Natural killer cell (primary cell): Measurements from ENCODE around the gene SPAG4. TPM values are rescaled to one million over a fixed set of nuclear protein-coding genes. Genes with fewer than 3 reads are reported as not detected.

Source experiments
- ATAC-seq, 3 donors: fragments of 150-1000 bp in 2 of 3; fragments of 200-7000 bp in 1 of 3; cut with Tn5 transposase; 1 replicate in 1 of 3; 2 replicates in 2 of 3; pipeline ENCODE4 v1.10.0; 2021; ENCODE audit warnings: mild to moderate bottlenecking in 2 of 3, moderate library complexity in 2 of 3
- DNase-seq, 2 donors: peaks; one replicate each; pipeline versions ENCODE4 v3.0.0 to v3.0.0-alpha.2; 2013 to 2021; ENCODE audit warnings: mixed read lengths in 1 of 2
- H3K27ac ChIP-seq: one replicate; pipeline ENCODE4 v1.5.1; 2013; ENCODE audit warnings: mild to moderate bottlenecking, low read length
- H3K27me3 ChIP-seq: one replicate; pipeline ENCODE4 v1.6.1; 2013; ENCODE audit warnings: low read length; ENCODE audit not compliant: control insufficient read depth, insufficient read depth
- H3K36me3 ChIP-seq: one replicate; pipeline ENCODE4 v1.6.1; 2013; ENCODE audit warnings: low read length; ENCODE audit not compliant: control insufficient read depth, insufficient read depth
- H3K4me1 ChIP-seq: one replicate; pipeline ENCODE4 v1.6.1; 2013; ENCODE audit warnings: low read length; ENCODE audit not compliant: control insufficient read depth, insufficient read depth
- H3K4me3 ChIP-seq: one replicate; pipeline ENCODE4 v1.5.1; 2013; ENCODE audit warnings: low read length
- H3K9me3 ChIP-seq: one replicate; pipeline ENCODE4 v1.6.1; 2013; ENCODE audit warnings: low read length; ENCODE audit not compliant: control insufficient read depth, insufficient read depth
- H3K27ac Mint-ChIP-seq, 2 donors: one replicate each; pipeline ENCODE4 v1.8.0; 2022; ENCODE audit warnings: mild to moderate bottlenecking in 2 of 2, mixed read lengths in 2 of 2, moderate library complexity in 1 of 2
- H3K27me3 Mint-ChIP-seq, 2 donors: one replicate each; pipeline ENCODE4 v1.8.0; 2022; ENCODE audit warnings: low read depth in 2 of 2, mixed read lengths in 2 of 2
- H3K36me3 Mint-ChIP-seq: one replicate; pipeline ENCODE4 v1.8.0; 2022; ENCODE audit warnings: mixed read lengths
- H3K4me1 Mint-ChIP-seq, 2 donors: one replicate each; pipeline ENCODE4 v1.8.0; 2022; ENCODE audit warnings: mixed read lengths in 2 of 2
- H3K4me3 Mint-ChIP-seq: one replicate; pipeline ENCODE4 v1.8.0; 2022; ENCODE audit warnings: mild to moderate bottlenecking, moderate library complexity, mixed read lengths
- H3K9me3 Mint-ChIP-seq, 2 donors: one replicate each; pipeline ENCODE4 v1.8.0; 2022; ENCODE audit warnings: mixed read lengths in 2 of 2
- WGBS: methylation state at CpG from one replicate; pipeline ENCODE4 v1.1.7; 2013; ENCODE audit warnings: missing lambda C conversion rate; ENCODE audit not compliant: insufficient coverage; 5-methylcytosine and 5-hydroxymethylcytosine counted together
- intact Hi-C: fragments of 100-400 bp; cut with micrococcal nuclease; formaldehyde crosslinking; loops from one replicate; pipeline ENCODE4 v1.14.2; 2022
- total RNA-seq, 4 donors: library from RNA; stranded (reverse); fragments of 120-200 nt in 1 of 4; gene quantifications; one replicate each; pipeline versions ENCODE4 v1.2.3 to v1.2.4, GENCODE V29; 2013 to 2022
- TF ChIP-seq, protein P1 (sequence below): fragments of 200-600 bp; IDR thresholded peaks from one replicate; pipeline ENCODE4 v1.8.0; 2022; ENCODE audit warnings: antibody characterized with exemption

SPAG4 gene
- total RNA-seq, 3 donors from 2014 or later (not counting 1 experiment from before 2014, with no cell fraction given), result 11.2 to 16.2 (median 11.9) TPM

DNA sequence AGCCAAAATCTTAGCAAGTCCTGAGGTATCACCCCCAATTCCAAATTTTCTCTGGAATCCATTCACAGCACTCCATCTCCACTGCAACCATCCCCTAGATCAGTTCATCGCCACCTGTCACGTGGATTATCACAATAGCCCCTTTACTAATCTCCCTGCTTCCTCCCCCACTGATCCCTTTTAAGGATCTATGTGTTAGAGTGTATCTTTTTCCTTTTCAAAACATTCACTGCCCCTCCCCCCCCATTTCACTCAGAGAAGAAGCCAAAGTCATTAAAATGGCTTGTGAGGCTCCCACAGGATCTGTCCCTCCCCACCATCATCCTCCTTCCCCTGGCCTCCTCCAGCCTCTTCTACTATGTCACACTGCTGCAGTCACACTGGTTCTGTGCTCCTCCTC is 18.4 kb upstream of the SPAG4 start:
- Histone ChIP-seq H3K4me1 (peaks cover 18% of the 10 kb centered on the region), H3K4me3 (no peak overlapping the region), H3K27me3 (peaks cover 20% of the 10 kb centered on the region), H3K27ac (no peak overlapping the region), H3K9me3 (no peaks in the 10 kb centered on the region), H3K36me3 (no peaks in the 10 kb centered on the region)
- Mint-ChIP-seq H3K27me3 (peaks cover 24 to 31% of the 10 kb centered on the region in 2 donors), H3K4me1 (peaks cover 0 to 12% of the 10 kb centered on the region in 2 donors), H3K27ac (no peak overlapping the region), H3K4me3 (no peak overlapping the region), H3K36me3 (no peaks in the 10 kb centered on the region), H3K9me3 (no peaks in the 10 kb centered on the region)
- ATAC-seq (no peak), DNase-seq (no peak)
- intact Hi-C loops, result no loop called here
- 100% methylated on average over 1 of the region's 2 CpGs for WGBS
- TF ChIP-seq, protein P1, sequence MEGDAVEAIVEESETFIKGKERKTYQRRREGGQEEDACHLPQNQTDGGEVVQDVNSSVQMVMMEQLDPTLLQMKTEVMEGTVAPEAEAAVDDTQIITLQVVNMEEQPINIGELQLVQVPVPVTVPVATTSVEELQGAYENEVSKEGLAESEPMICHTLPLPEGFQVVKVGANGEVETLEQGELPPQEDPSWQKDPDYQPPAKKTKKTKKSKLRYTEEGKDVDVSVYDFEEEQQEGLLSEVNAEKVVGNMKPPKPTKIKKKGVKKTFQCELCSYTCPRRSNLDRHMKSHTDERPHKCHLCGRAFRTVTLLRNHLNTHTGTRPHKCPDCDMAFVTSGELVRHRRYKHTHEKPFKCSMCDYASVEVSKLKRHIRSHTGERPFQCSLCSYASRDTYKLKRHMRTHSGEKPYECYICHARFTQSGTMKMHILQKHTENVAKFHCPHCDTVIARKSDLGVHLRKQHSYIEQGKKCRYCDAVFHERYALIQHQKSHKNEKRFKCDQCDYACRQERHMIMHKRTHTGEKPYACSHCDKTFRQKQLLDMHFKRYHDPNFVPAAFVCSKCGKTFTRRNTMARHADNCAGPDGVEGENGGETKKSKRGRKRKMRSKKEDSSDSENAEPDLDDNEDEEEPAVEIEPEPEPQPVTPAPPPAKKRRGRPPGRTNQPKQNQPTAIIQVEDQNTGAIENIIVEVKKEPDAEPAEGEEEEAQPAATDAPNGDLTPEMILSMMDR, result no peak

DNA sequence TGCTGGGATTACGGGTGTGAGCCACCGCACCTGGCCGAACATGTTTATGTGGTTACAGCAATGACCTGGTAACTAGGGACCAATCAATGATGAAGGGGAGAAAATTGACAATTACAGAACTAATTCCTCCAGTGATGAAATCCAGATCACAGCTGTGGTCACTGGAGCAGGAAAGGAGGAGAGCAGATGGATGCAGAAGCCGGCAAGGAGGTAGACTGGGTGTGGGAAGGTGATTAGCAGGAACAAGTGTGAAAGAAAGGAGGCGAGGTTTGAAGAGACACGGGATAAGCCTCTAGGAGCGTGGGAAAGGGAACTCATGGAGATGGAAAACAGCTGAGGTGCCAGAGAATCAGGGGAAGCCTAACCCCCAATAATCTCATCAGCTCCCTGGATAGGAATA is 17.2 kb upstream of the SPAG4 start:
- intact Hi-C loops, result no loop called here
- Histone ChIP-seq H3K36me3 (no peaks in the 10 kb centered on the region), H3K4me1 (peaks cover 19% of the 10 kb centered on the region), H3K4me3 (no peak overlapping the region), H3K27me3 (peaks cover 20% of the 10 kb centered on the region), H3K9me3 (no peaks in the 10 kb centered on the region), H3K27ac (no peak overlapping the region)
- TF ChIP-seq, protein P1, result no peak
- 84% methylated on average over 7 of the region's 7 CpGs for WGBS
- Mint-ChIP-seq H3K27ac (no peak overlapping the region), H3K4me3 (peak overlapping the region; percentile 2), H3K27me3 (peaks cover 24 to 37% of the 10 kb centered on the region in 2 donors), H3K9me3 (no peaks in the 10 kb centered on the region), H3K4me1 (peaks cover 0 to 12% of the 10 kb centered on the region in 2 donors), H3K36me3 (no peaks in the 10 kb centered on the region)
- ATAC-seq (no peak), DNase-seq (no peak)

DNA sequence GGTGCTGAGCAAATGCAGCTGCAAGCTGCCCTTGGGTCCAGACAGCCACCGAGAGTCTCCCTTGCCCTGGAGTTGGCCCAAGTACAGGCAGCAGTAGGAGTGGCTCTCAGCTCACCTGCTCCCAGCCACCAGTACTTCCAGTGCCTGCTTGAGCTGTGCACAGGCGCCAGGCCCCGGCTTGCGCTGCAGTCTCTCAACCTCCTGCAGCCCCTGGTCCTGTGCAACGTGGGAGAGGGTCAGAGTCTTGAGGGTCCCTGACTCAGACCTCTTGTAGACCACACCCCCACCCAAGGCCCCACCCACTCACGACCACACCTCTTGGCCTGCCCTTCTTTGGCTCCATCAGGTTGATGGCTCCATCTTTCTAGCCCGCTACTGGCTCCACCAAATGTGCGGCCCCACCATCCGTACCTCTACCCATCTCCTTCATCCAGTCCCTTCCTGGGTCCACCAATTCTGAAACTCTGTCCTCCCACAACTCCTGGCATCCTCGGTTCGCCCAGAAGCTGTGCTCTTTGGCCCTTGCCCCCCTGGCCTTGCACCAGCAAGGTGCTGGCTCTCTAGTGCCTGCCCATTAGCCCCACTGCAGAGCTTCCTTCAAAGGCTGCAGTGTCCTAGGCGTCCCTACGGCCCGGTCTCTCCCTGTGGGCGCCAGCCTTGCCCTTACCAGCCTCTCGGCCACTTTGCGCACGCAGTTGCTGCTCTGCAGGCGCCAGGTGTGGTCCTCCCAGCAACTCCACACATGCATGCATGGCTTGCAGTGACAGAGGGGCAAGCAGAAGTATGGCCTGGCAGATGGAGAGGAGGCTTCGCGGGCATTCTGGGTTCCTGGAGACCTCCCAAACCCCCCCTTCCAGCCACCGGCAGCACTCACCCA is 16.5 kb upstream of the SPAG4 start:
- Histone ChIP-seq H3K4me3 (no peak overlapping the region), H3K36me3 (no peaks in the 10 kb centered on the region), H3K27me3 (peaks cover 20% of the 10 kb centered on the region), H3K9me3 (no peaks in the 10 kb centered on the region), H3K27ac (no peak overlapping the region), H3K4me1 (peaks cover 19% of the 10 kb centered on the region)
- H3K4me3 Mint-ChIP-seq, result no peak overlapping the region
- no peaks in the 10 kb centered on the region for H3K9me3 Mint-ChIP-seq
- no peak overlapping the region for H3K27ac Mint-ChIP-seq
- ATAC-seq, result no peak
- intact Hi-C loops, result no loop called here
- H3K36me3 Mint-ChIP-seq, result no peaks in the 10 kb centered on the region
- H3K27me3 Mint-ChIP-seq, result peaks cover 24 to 37% of the 10 kb centered on the region in 2 donors
- TF ChIP-seq, protein P1, result no peak
- WGBS, result 85% methylated on average over 22 of the region's 22 CpGs
- DNase-seq, result no peak
- peaks cover 0 to 12% of the 10 kb centered on the region in 2 donors for H3K4me1 Mint-ChIP-seq
